Trophoblast cell (in vitro differentiated cells and primary cell): ENCODE results near the gene ZNF473.
"Not testable (repeated sequence)": the region's sequence is repeated elsewhere in the genome, so short reads cannot be mapped to it uniquely, and the experiment has no call there.

ENCODE experiments used
- DNase-seq, 2 donors: peaks; one replicate each; pipeline ENCODE4 v3.0.0-alpha.2; 2016
- H2AFZ ChIP-seq: 2 replicates; pipeline ENCODE4 v1.6.1; 2013; ENCODE audit warnings: low read length, moderate library complexity, mild to moderate bottlenecking; ENCODE audit not compliant: insufficient read depth, poor library complexity
- H2AK5ac ChIP-seq: 2 replicates; pipeline ENCODE4 v1.6.1; 2013; ENCODE audit warnings: mild to moderate bottlenecking, low read length
- H2BK120ac ChIP-seq: 2 replicates; pipeline ENCODE4 v1.6.1; 2013; ENCODE audit warnings: low read length, mild to moderate bottlenecking, moderate library complexity; ENCODE audit not compliant: insufficient read depth, poor library complexity
- H2BK12ac ChIP-seq: 2 replicates; pipeline ENCODE4 v1.6.1; 2013; ENCODE audit warnings: mild to moderate bottlenecking, low read length, moderate library complexity
- H2BK5ac ChIP-seq: 2 replicates; pipeline ENCODE4 v1.6.1; 2013; ENCODE audit warnings: low read length, low read depth, moderate library complexity, mild to moderate bottlenecking; ENCODE audit not compliant: poor library complexity
- H3K14ac ChIP-seq: 2 replicates; pipeline ENCODE4 v1.6.1; 2013; ENCODE audit warnings: mild to moderate bottlenecking, low read length
- H3K18ac ChIP-seq: 2 replicates; pipeline ENCODE4 v1.6.1; 2013; ENCODE audit warnings: mild to moderate bottlenecking, low read length
- H3K23ac ChIP-seq: 2 replicates; pipeline ENCODE4 v1.6.1; 2013; ENCODE audit warnings: low read length
- H3K27ac ChIP-seq: 2 replicates; pipeline ENCODE4 v1.5.1; 2013; ENCODE audit warnings: low read depth, mild to moderate bottlenecking, inconsistent platforms, low read length, moderate library complexity
- H3K27me3 ChIP-seq: 2 replicates; pipeline ENCODE4 v1.6.1; 2013; ENCODE audit warnings: inconsistent platforms, mild to moderate bottlenecking, low read length, moderate library complexity; ENCODE audit not compliant: insufficient read depth
- H3K36me3 ChIP-seq, 2 experiments: 1 replicate in 1 of 2; 2 replicates in 1 of 2; pipeline ENCODE4 v1.6.1; 2013; ENCODE audit warnings: low read length in 2 of 2, mild to moderate bottlenecking in 2 of 2, moderate library complexity in 1 of 2; ENCODE audit not compliant: insufficient read depth in 2 of 2, control insufficient read depth in 1 of 2
- H3K4ac ChIP-seq: 2 replicates; pipeline ENCODE4 v1.6.1; 2013; ENCODE audit warnings: low read depth, mild to moderate bottlenecking, low read length, moderate library complexity
- H3K4me1 ChIP-seq, 2 experiments: 1 replicate in 1 of 2; 2 replicates in 1 of 2; pipeline ENCODE4 v1.6.1; 2013; ENCODE audit warnings: low read length in 2 of 2, mild to moderate bottlenecking in 2 of 2, moderate library complexity in 1 of 2; ENCODE audit not compliant: insufficient read depth in 2 of 2, control insufficient read depth in 1 of 2
- H3K4me2 ChIP-seq: 2 replicates; pipeline ENCODE4 v1.6.1; 2013; ENCODE audit warnings: inconsistent platforms, mild to moderate bottlenecking, low read length, moderate library complexity
- H3K4me3 ChIP-seq: 2 replicates; pipeline ENCODE4 v1.5.1; 2013; ENCODE audit warnings: mild to moderate bottlenecking, low read depth, low read length, inconsistent platforms
- H3K79me1 ChIP-seq: one replicate; pipeline ENCODE4 v1.6.1; 2013; ENCODE audit warnings: low read length
- H3K79me2 ChIP-seq: 2 replicates; pipeline ENCODE4 v1.6.1; 2013; ENCODE audit warnings: low read length, mild to moderate bottlenecking; ENCODE audit not compliant: control insufficient read depth, insufficient read depth, poor library complexity
- H3K9ac ChIP-seq: 2 replicates; pipeline ENCODE4 v1.6.1; 2013; ENCODE audit warnings: mild to moderate bottlenecking, low read length
- H3K9me3 ChIP-seq: 2 replicates; pipeline ENCODE4 v1.6.1; 2013; ENCODE audit warnings: low read depth, mild to moderate bottlenecking, control low read depth, inconsistent platforms, low read length; ENCODE audit not compliant: insufficient read depth
- H4K12ac ChIP-seq: 2 replicates; pipeline ENCODE4 v1.6.1; 2013; ENCODE audit warnings: low read depth, mild to moderate bottlenecking, low read length, moderate library complexity
- H4K8ac ChIP-seq: 2 replicates; pipeline ENCODE4 v1.6.1; 2013; ENCODE audit warnings: low read depth, mild to moderate bottlenecking, low read length, moderate library complexity
- H4K91ac ChIP-seq: one replicate; pipeline ENCODE4 v1.6.1; 2013; ENCODE audit warnings: low read depth, mild to moderate bottlenecking, low read length, moderate library complexity
- WGBS: extraction: QIAGEN DNeasy Blood & Tissue Kit; methylation state at CpG from one replicate; pipeline ENCODE4 v1.1.7; 2013; ENCODE audit warnings: missing lambda C conversion rate; ENCODE audit not compliant: insufficient read length, insufficient coverage; ENCODE audit errors: extremely low coverage; 5-methylcytosine and 5-hydroxymethylcytosine counted together

ZNF473 gene

DNA sequence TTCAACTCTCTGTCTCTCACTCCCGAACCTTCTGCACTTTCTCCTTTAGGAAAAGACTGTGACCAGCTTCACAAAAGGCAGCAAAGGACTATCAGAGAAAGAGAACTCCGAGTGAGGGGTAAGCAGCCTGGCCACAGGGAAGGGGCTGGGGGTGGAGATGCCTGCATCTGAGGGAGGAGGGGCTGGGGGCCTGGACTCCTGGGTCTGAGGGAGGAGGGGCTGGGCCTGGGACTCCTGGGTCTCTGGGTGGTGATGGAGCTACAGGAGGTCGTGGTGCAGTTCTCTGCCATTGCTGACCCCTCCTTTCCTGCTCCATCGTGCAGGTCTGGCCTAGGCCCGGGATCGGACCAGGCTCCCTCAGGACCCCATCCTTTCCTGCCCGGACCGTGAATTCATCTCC is 49.3 kb downstream of the ZNF473 start:
- H3K9ac ChIP-seq, H3K79me2 ChIP-seq, H4K8ac ChIP-seq, H2BK12ac ChIP-seq, H4K12ac ChIP-seq, H3K14ac ChIP-seq, H3K79me1 ChIP-seq, H2BK5ac ChIP-seq, H3K4ac ChIP-seq, H3K4me2 ChIP-seq, H3K27ac ChIP-seq, H2AK5ac ChIP-seq, H2AFZ ChIP-seq, H3K27me3 ChIP-seq, H3K4me3 ChIP-seq, H3K23ac ChIP-seq, DNase-seq, H4K91ac ChIP-seq, H2BK120ac ChIP-seq, H3K36me3 ChIP-seq, H3K4me1 ChIP-seq, H3K18ac ChIP-seq: not testable (repeated sequence)
- H3K9me3 ChIP-seq, result peaks cover 28% of the 10 kb centered on the region
- no CpG with 5 or more reads among the region's 8 CpGs for WGBS

DNA sequence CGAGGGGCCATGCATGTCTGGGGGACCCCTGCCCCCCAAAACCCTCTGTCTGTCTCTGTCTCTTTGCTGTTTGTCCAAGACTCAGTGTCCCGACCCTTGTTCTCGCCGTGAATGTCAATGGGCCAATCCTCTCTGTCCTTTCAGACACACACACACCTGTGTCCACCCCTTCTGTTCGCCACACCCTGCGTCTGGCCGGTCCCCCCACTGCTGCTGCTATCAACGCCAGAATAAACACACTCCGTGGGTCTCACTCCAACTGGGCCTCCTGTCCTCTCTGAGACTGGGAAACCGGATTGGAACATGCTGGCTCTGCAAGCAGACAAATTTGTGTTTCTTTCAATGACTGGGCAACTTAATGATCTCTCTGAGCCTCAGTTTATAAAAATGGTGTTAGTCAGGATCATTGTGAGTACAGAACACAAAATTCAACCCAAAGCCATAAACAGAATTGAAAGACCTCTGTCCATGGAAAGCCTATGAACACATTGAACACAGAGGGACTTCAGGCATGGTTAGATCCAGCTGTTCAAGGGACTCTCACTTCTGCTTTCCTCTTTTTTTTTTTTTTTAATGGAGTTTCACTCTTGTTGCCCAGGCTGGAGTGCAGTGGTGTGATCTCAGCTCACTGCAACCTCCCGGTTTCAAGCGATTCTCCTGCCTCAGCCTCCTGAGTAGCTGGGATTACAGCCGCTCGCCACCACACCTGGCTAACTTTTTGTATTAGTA is 50.0 kb downstream of the ZNF473 start:
- H3K79me2 ChIP-seq, H3K4me1 ChIP-seq, H3K79me1 ChIP-seq, H2BK120ac ChIP-seq, H3K4me2 ChIP-seq, H3K14ac ChIP-seq, H3K36me3 ChIP-seq, H4K8ac ChIP-seq, H2BK12ac ChIP-seq, DNase-seq, H4K12ac ChIP-seq, H3K27me3 ChIP-seq, H2AK5ac ChIP-seq, H3K9ac ChIP-seq, H3K27ac ChIP-seq, H2AFZ ChIP-seq, H4K91ac ChIP-seq, H3K4ac ChIP-seq, H2BK5ac ChIP-seq, H3K18ac ChIP-seq, H3K4me3 ChIP-seq, H3K23ac ChIP-seq: not testable (repeated sequence)
- WGBS, result no CpG with 5 or more reads among the region's 14 CpGs
- H3K9me3 ChIP-seq, result peaks cover 25% of the 10 kb centered on the region

DNA sequence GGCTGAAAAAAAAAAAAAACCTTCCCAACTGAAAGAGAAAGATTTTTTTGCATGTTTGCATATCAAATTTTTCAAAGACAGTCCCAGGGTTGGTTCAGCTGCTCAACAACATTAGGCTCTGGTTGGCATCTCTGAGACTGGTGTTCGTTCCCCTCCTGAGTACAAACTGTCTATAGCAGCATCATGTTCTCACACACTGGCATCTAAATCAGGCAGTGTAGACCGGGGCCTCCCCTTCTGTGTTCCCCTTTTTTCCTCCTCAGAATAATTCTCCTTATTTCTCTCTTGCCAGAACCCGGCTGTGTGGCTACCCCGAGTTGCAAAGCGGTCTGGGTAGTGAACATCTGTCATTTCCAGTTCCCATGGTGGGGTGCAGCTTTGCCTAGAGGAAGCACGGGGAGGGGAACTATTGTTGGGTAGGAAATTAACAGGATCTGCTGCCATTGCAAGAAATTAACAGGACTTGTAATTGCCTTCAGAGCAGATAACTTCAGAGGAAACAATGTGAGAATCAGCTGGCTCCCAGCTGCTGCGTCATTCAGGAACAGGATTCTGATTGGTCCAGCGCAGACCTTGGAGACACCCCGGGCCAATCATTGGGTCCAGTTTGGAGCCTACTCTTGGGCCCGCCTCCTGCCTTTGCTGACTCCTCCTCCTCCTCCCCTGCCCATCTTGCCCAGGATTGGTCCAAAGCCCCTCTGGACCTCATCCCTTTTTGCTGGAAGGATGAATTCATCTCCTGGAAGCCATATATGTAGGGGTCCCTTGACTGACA is 51.0 kb downstream of the ZNF473 start:
- not testable (repeated sequence) for H3K4ac ChIP-seq, DNase-seq, H4K12ac ChIP-seq, H3K27ac ChIP-seq, H2AFZ ChIP-seq, H3K4me1 ChIP-seq, H3K79me1 ChIP-seq, H4K8ac ChIP-seq, H3K79me2 ChIP-seq, H3K14ac ChIP-seq, H2BK12ac ChIP-seq, H3K18ac ChIP-seq, H2BK120ac ChIP-seq, H3K36me3 ChIP-seq, H3K23ac ChIP-seq, H2BK5ac ChIP-seq, H3K27me3 ChIP-seq, H4K91ac ChIP-seq, H3K9ac ChIP-seq, H2AK5ac ChIP-seq, H3K4me2 ChIP-seq, H3K4me3 ChIP-seq
- H3K9me3 ChIP-seq, result peaks cover 19% of the 10 kb centered on the region
- WGBS, result no CpG with 5 or more reads among the region's 10 CpGs

DNA sequence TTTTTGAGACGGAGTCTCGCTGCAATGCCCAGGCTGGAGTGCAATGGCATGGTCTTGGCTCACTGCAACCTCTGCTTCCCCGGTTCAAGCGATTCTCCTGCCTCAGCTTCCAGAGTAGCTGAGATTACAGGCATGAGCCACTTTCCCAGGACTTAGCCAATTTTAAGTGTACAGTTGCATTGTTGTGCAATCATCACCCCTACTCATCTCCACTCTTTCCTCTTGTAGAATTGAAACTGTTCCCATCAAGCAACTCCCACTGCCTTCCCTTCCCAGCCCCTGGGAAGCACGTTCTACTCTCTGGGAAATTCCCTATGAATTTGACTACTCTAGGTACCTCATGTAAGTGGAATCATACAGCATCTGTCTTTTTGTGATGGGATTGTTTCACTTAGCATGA is 53.2 kb downstream of the ZNF473 start:
- H4K8ac ChIP-seq, H3K4me1 ChIP-seq, H3K27ac ChIP-seq, DNase-seq, H3K23ac ChIP-seq, H3K9me3 ChIP-seq, H2BK5ac ChIP-seq, H2AFZ ChIP-seq, H3K79me1 ChIP-seq, H3K36me3 ChIP-seq, H4K91ac ChIP-seq, H3K4me2 ChIP-seq, H3K14ac ChIP-seq, H3K79me2 ChIP-seq, H3K4ac ChIP-seq, H4K12ac ChIP-seq, H3K9ac ChIP-seq, H3K4me3 ChIP-seq, H2BK120ac ChIP-seq, H2AK5ac ChIP-seq, H3K27me3 ChIP-seq, H3K18ac ChIP-seq, H2BK12ac ChIP-seq: not testable (repeated sequence)
- no CpG with 5 or more reads among the region's 5 CpGs for WGBS
